GM19023 (cell line): ENCODE measurements around the gene MPHOSPH9.
A peak's percentile ranks its signal among the peaks of the same experiment; 100 is the strongest.

Experiments
- ATAC-seq: cut with Tn5 transposase; IDR thresholded peaks from one replicate; pipeline ENCODE4 v1.9.1; 2021; ENCODE audit warnings: mild to moderate bottlenecking, moderate library complexity; ENCODE audit not compliant: unreplicated experiment

Gene MPHOSPH9

GRCh38 chr12:123232807-123233504 is at the start of gene MPHOSPH9, which contains the start of gene MTRFR:
MPHOSPH9 (minus strand) TSS chr12:123233141; CDS start chr12:123230364, 2,777 bp downstream.
MTRFR (plus strand) TSS chr12:123233436; CDS start chr12:123253675, 20,239 bp downstream.
- peak; percentile 87 for ATAC-seq

- ATAC-seq, result no peak
These were observed 49.2 kb upstream of the MPHOSPH9 start for GRCh38 chr12:123282111-123282510.

GRCh38 chr12:123280971-123281370 is 48.0 kb upstream of the MPHOSPH9 start:
- ATAC-seq, result no peak

GRCh38 chr12:123278101-123278627 is 45.2 kb upstream of the MPHOSPH9 start:
- ATAC-seq, result peak; percentile 45

- ATAC-seq, result no peak
These were observed 40.2 kb upstream of the MPHOSPH9 start for GRCh38 chr12:123273166-123273565.

- peak; percentile 70 for ATAC-seq
These were observed 38.2 kb upstream of the MPHOSPH9 start for GRCh38 chr12:123271001-123271668.

- peak; percentile 11 for ATAC-seq
These were observed 37.5 kb upstream of the MPHOSPH9 start for GRCh38 chr12:123270214-123271000.

GRCh38 chr12:123269896-123270213 is 36.9 kb upstream of the MPHOSPH9 start:
- ATAC-seq, result no peak

GRCh38 chr12:123269395-123269892 is 36.5 kb upstream of the MPHOSPH9 start:
- no peak for ATAC-seq

- no peak for ATAC-seq
These were observed 35.9 kb upstream of the MPHOSPH9 start for GRCh38 chr12:123268850-123269249.

- ATAC-seq, result no peak
These were observed 35.3 kb upstream of the MPHOSPH9 start for GRCh38 chr12:123267991-123268843.

GRCh38 chr12:123267335-123267920 is 34.5 kb upstream of the MPHOSPH9 start:
- no peak for ATAC-seq

GRCh38 chr12:123266679-123267277 is 33.8 kb upstream of the MPHOSPH9 start:
- ATAC-seq, result no peak

GRCh38 chr12:123265851-123266678 is 33.1 kb upstream of the MPHOSPH9 start:
- ATAC-seq, result no peak

- no peak for ATAC-seq
These were observed 31.7 kb upstream of the MPHOSPH9 start for GRCh38 chr12:123264642-123265041.

- ATAC-seq, result no peak
These were observed 30.4 kb upstream of the MPHOSPH9 start for GRCh38 chr12:123263196-123263817.

GRCh38 chr12:123261196-123261595 is 28.3 kb upstream of the MPHOSPH9 start:
- ATAC-seq, result no peak

GRCh38 chr12:123260081-123260480 is 27.1 kb upstream of the MPHOSPH9 start:
- no peak for ATAC-seq
